NCI-H2196 treated with DMSO at 0.1 percent for 48 hours (cell line): ENCODE data around the gene PTCRA.
"Not testable (repeated sequence)": the region's sequence is repeated elsewhere in the genome, so short reads cannot be mapped to it uniquely, and the experiment has no call there.

ENCODE experiments used
- DNase-seq: peaks from one replicate; lab custom pipeline; 2025; ENCODE audit not compliant: unreplicated experiment; lab: John Stamatoyannopoulos, UW

Gene PTCRA

GRCh38 chr6:42939810-42940167, 23.9 kb downstream of the PTCRA start:
- DNase-seq, result no peak

GRCh38 chr6:42940493-42941045, 24.7 kb downstream of the PTCRA start:
- DNase-seq, result no peak

- DNase-seq, result not testable (repeated sequence)
These were observed 25.5 kb downstream of the PTCRA start for GRCh38 chr6:42941356-42941755.

- DNase-seq, result no peak
These were observed 26.6 kb downstream of the PTCRA start for GRCh38 chr6:42942444-42942843.

- DNase-seq, result no peak
These were observed 32.1 kb downstream of the PTCRA start for GRCh38 chr6:42947950-42948349.

GRCh38 chr6:42952389-42952788, 36.5 kb downstream of the PTCRA start:
- no peak for DNase-seq

- DNase-seq, result not testable (repeated sequence)
These were observed 38.6 kb downstream of the PTCRA start for GRCh38 chr6:42954405-42954804.

- DNase-seq, result no peak
These were observed 42.3 kb downstream of the PTCRA start for GRCh38 chr6:42958125-42958524.

- DNase-seq, result no peak
These were observed 44.0 kb downstream of the PTCRA start for GRCh38 chr6:42959917-42960242.

- DNase-seq, result peak; percentile 52
These were observed 44.6 kb downstream of the PTCRA start, which contains the start of gene GNMT for GRCh38 chr6:42960243-42961019. GNMT (plus strand) TSS chr6:42960754; CDS start chr6:42960768, 14 bp downstream.

GRCh38 chr6:42961020-42961470, 45.2 kb downstream of the PTCRA start:
- no peak for DNase-seq

- DNase-seq, result no peak
These were observed 46.2 kb downstream of the PTCRA start for GRCh38 chr6:42962096-42962495.

- DNase-seq, result no peak
These were observed 46.8 kb downstream of the PTCRA start for GRCh38 chr6:42962502-42963178.

GRCh38 chr6:42963179-42963854, 47.5 kb downstream of the PTCRA start:
- DNase-seq, result no peak

- peak; percentile 32 for DNase-seq
These were observed 48.2 kb downstream of the PTCRA start for GRCh38 chr6:42963855-42964605.

- no peak for DNase-seq
These were observed 50.7 kb downstream of the PTCRA start for GRCh38 chr6:42966571-42966970.

GRCh38 chr6:42967228-42967627, 51.4 kb downstream of the PTCRA start:
- DNase-seq, result no peak

GRCh38 chr6:42968126-42968701, 52.4 kb downstream of the PTCRA start:
- no peak for DNase-seq

GRCh38 chr6:42968783-42969182, 52.9 kb downstream of the PTCRA start:
- DNase-seq, result no peak

GRCh38 chr6:42969431-42969830, 53.6 kb downstream of the PTCRA start:
- no peak for DNase-seq

- DNase-seq, result no peak
These were observed 54.1 kb downstream of the PTCRA start for GRCh38 chr6:42969934-42970333.
